ENCODE results near the gene OOEP.
"Not testable (repeated sequence)": the region's sequence is repeated elsewhere in the genome, so short reads cannot be mapped to it uniquely, and the experiment has no call there.

Gene OOEP

DNA sequence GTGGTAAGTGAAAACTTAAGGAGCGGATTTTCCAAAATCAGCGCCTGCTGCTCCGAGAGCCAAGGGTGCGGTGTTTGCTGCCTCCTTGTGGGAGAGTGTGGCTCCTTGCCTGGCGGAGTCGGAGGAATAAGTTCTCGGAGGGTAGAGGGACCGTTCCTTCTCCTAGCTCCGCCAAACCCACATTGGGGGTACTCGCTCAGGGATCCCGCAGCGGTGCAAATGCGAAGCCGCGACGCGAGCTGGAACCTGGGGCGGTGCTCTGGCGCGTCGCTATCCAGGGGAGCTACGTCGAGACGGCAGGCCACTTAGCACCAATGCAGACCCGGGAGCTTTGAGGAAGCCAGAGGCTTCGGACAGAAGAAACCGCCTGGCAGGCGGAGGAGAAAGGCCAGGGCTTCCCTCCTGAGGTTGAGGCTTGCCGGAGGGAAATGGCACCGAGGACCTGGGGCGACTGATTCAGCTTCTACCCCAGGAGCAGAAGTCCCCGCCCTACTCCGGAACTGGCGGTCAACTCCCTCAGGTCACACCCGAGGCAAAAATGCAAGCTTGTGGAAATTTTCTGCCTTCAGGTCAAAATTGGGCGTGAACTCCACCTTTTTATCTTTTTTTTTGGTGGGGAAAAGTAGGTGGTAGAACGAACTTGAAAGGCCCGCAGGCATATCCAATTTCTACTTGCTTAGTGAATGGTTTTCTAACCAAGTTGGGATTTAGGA, 19.3 kb upstream of the OOEP start:
- DNase-seq (ENCODE audit: insufficient read length) (peak; percentile 50), FAIRE-seq (peak; percentile 78)
- TF ChIP-seq POLR2A (IDR thresholded peaks at IDR 0.05; ENCODE audit: low read depth, low read length) (no peak; the same call in 1 of the 2 replicates), POLR2AphosphoS5 (IDR thresholded peaks at IDR 0.05; ENCODE audit: low read depth, low read length) (no peak), TAF1 (IDR thresholded peaks at IDR 0.05; ENCODE audit: borderline replicate concordance, low read depth, low read length) (no peak)

DNA sequence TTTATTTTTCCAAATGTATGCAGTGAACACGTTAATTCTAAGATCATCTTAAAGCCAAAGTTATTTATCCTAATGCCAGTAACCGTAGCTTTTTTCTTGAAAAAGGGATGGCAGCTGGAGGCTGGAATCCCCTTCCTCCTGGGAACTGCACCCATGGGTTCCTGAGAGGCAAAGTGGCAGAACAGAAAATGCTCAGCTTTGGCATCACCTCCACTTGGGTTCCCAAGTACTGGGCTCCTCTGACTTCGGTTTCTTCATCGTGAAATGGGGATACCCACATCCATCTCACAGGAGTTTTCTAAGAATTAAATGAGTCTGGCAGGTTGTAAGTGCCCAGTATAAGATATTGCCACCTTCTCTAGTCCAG, 18.7 kb upstream of the OOEP start:
- FAIRE-seq: no peak
- no peak for DNase-seq (ENCODE audit: insufficient read length)
- no peak for TF ChIP-seq TAF1 (IDR thresholded peaks at IDR 0.05; ENCODE audit: borderline replicate concordance, low read depth, low read length)
- no peak for TF ChIP-seq POLR2A (IDR thresholded peaks at IDR 0.05; ENCODE audit: low read depth, low read length)
- TF ChIP-seq POLR2AphosphoS5 (IDR thresholded peaks at IDR 0.05; ENCODE audit: low read depth, low read length): no peak

DNA sequence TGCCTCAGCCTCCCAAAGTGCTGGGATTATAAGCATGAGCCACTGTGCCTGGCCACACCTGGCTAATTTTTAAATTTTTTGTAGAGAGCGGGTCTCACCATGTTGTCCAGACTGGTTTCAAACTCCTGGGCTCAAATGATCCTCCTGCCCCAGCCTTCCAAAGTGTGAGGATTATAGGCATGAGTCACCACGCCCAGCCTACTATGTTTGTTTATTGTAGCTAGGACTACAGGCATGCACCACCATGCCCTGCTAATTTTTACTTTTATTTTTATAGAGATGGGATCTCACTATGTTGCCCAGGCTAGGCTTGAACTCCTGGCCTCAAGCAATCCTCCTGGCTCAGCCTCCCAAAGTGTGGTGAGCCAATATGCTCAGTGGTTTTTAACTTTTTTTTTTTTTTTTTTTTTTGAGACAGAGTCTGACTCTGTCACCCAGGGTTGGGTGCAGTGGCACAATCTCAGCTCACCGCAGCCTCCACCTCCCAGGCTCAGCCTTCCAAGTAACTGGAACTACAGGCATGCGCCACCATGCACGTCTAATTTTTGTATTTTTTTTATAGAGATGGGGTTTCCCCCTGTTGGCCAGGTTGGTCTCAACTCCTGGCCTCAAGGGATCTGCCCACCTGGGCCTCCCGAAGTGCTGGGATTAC, 12.9 kb upstream of the OOEP start:
- no peak for FAIRE-seq
- DNase-seq (ENCODE audit: insufficient read length): no peak
- no peak for TF ChIP-seq POLR2AphosphoS5 (IDR thresholded peaks at IDR 0.05; ENCODE audit: low read depth, low read length)
- no peak for TF ChIP-seq POLR2A (IDR thresholded peaks at IDR 0.05; ENCODE audit: low read depth, low read length)
- no peak for TF ChIP-seq TAF1 (IDR thresholded peaks at IDR 0.05; ENCODE audit: borderline replicate concordance, low read depth, low read length)

DNA sequence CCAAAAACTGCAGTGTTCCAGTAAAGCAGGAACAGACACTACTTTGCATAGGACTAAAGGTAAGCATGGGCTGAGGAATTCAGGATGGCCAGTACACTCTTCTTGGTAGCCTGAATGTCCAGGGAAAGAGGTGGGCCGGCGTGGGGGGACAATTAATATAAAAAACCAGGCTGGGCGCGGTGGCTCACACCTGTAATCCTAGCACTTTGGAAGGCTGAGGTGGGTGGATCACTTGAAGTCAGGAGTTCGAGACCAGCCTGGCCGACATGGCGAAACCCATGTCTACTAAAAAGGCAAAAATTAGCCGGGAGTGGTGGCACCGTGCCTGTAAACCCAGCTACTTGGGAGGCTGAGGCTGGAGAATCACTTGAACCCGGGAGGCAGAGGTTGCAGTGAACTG, 11.8 kb upstream of the OOEP start:
- not testable (repeated sequence) for DNase-seq (ENCODE audit: insufficient read length); FAIRE-seq

DNA sequence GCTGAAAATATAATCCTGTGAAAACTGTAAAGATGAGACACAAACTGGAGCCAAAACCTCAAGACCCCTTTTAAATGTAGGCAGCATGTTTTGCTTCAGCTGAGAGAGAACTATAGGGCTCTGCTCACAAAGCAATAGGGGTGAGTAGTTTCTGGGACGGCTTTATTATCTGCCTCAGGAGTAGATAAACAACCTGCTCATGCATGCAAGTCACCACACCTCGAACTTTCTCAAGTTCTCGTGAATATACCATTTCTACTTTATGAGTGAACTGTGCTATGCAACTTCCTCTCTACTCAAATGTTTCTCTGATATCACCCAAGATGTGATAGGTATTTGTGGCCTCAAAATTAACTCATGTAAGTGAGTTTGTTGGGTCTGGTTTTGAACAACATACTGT, 7.5 kb upstream of the OOEP start:
- no peak for TF ChIP-seq TAF1 (IDR thresholded peaks at IDR 0.05; ENCODE audit: borderline replicate concordance, low read depth, low read length)
- TF ChIP-seq POLR2A (IDR thresholded peaks at IDR 0.05; ENCODE audit: low read depth, low read length): no peak
- TF ChIP-seq POLR2AphosphoS5 (IDR thresholded peaks at IDR 0.05; ENCODE audit: low read depth, low read length): no peak
- FAIRE-seq: no peak
- DNase-seq (ENCODE audit: insufficient read length): no peak

DNA sequence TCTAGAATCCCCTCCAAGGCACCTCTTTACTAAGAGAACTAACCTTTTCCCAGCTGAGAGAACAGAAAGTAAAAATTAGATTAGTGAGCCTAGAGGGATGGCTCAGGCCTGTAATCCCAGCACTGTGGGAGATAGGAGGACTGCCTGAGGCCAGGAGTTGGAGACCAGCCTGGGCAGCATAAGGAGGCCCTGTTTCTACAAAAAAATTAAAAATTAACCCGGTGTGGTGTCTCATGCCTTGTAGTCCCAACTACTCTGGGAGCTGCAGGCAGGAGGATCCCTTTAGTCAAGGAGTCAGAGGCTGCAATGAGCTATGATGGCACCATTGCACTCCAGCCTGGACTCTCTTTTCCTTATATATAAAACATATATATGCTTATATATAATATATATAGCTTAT, 5.5 kb upstream of the OOEP start:
- no peak for TF ChIP-seq TAF1 (IDR thresholded peaks at IDR 0.05; ENCODE audit: borderline replicate concordance, low read depth, low read length)
- no peak for TF ChIP-seq POLR2A (IDR thresholded peaks at IDR 0.05; ENCODE audit: low read depth, low read length)
- no peak for TF ChIP-seq POLR2AphosphoS5 (IDR thresholded peaks at IDR 0.05; ENCODE audit: low read depth, low read length)
- no peak for DNase-seq (ENCODE audit: insufficient read length)
- FAIRE-seq: no peak

DNA sequence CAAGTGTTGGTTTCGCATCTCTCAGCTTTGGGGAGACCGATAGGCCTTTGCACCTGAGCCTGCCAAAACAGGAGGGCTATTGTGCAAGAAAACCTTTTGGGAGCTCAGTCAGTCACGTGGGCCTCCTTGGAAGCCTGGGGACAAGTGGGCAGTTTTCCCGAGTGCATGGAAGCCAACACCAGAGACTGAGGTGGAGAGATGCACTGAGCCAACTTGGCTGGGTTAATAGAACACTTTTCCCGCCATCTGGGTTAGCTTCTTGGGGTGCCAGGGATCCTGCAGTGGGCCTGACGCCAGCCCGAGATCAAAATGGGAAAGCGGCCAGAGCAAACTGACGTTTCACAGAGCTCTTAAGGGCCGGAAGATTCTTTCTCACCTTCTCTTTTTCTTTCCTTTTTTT, 2.8 kb upstream of the OOEP start:
- FAIRE-seq (no peak), DNase-seq (ENCODE audit: insufficient read length) (no peak)
- TF ChIP-seq TAF1 (IDR thresholded peaks at IDR 0.05; ENCODE audit: borderline replicate concordance, low read depth, low read length) (no peak), POLR2A (IDR thresholded peaks at IDR 0.05; ENCODE audit: low read depth, low read length) (no peak), POLR2AphosphoS5 (IDR thresholded peaks at IDR 0.05; ENCODE audit: low read depth, low read length) (no peak)

DNA sequence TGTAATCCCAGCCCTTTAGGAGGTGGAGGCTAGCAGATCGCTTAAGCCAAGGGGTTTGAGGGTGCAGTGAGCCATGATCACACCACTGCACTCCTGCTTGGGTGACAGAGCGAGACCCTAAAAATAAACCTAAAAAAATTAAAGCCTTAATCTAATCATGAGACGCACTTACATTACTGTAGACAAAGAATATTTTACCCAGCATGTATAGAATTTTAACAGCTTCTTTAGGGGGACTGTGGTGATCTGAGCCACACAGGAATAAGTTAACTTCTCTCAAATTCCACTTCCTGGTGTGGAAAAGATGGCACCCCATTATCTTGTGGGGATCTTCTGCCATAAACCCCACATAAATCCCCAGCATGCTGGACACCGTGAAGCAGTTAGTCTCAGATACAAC, 2.3 kb upstream of the OOEP start:
- FAIRE-seq: no peak
- no peak for TF ChIP-seq POLR2A (IDR thresholded peaks at IDR 0.05; ENCODE audit: low read depth, low read length)
- no peak for TF ChIP-seq POLR2AphosphoS5 (IDR thresholded peaks at IDR 0.05; ENCODE audit: low read depth, low read length)
- no peak for TF ChIP-seq TAF1 (IDR thresholded peaks at IDR 0.05; ENCODE audit: borderline replicate concordance, low read depth, low read length)
- DNase-seq (ENCODE audit: insufficient read length): no peak

DNA sequence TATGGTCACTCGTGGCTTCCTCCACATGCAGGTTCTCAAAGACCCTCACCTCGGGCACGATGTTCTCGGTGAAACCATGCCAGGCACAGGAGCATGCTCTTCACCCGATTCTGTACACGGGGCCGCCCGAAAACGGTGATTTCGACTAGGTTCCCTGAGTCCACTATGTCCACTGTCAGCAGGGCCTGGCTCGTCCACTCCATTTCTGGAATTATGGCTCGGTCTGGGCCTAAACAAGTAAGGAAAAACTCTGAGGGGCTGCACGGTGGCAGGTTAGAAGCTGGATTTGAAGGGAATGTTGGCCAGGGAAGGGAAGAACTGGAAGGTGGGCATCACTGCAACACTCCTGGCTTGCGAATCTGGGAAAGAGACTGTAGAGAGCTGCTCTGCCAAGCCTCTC, 540 bp downstream of the OOEP start:
- FAIRE-seq (no peak), DNase-seq (ENCODE audit: insufficient read length) (no peak)
- TF ChIP-seq TAF1 (IDR thresholded peaks at IDR 0.05; ENCODE audit: borderline replicate concordance, low read depth, low read length) (no peak), POLR2AphosphoS5 (IDR thresholded peaks at IDR 0.05; ENCODE audit: low read depth, low read length) (no peak), POLR2A (IDR thresholded peaks at IDR 0.05; ENCODE audit: low read depth, low read length) (no peak)

DNA sequence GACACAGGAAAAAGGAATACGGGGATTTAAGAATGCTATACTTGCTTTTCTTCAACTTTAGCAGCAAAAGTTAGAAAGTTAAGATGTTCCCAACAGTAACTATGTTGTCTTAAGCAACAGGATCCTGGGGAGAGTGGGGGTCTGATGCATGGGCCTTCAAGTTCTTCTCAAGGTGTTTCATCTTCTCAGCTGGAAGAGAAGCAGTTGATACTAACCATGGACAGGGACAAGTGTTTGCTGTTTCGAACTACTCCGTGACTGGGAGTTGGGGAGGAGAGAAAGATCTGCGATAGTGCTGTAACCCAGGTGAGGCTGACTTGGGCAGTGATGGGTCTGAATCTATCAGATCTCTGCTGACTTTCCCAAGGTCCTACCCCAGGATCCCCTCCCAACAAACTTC, 1.0 kb downstream of the OOEP start:
- FAIRE-seq (no peak), DNase-seq (ENCODE audit: insufficient read length) (no peak)
- TF ChIP-seq TAF1 (IDR thresholded peaks at IDR 0.05; ENCODE audit: borderline replicate concordance, low read depth, low read length) (no peak), POLR2A (IDR thresholded peaks at IDR 0.05; ENCODE audit: low read depth, low read length) (no peak), POLR2AphosphoS5 (IDR thresholded peaks at IDR 0.05; ENCODE audit: low read depth, low read length) (no peak)

DNA sequence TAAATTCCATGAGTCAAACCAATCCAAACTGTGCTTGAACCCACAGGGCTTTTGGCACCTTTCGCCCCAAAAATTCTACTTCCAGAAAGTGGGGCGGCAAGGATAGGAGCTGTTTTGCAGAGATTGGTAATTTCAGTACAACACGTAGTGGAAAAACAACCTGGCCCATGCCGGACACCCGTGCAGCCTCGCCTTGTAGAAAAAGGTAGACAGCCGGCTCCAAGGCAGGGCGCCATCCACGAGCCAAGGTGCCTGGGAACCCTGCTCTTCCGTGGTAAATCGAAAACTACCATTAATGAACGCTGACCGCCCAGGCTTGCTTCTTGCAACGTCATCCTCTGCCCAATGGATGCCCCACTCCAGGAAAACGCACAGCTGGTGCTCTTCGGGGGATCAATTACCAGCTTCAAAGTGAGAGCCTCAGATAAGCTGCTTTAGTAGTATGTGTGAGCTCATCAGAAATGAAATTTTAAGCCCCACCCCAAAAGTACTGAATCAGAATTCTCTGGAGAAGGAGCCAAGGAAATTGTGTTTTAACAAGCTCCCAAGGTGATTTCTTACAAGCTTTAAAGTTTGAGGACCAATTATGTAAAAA, 1.8 kb downstream of the OOEP start:
- no peak for FAIRE-seq
- TF ChIP-seq POLR2A (IDR thresholded peaks at IDR 0.05; ENCODE audit: low read depth, low read length): no peak
- TF ChIP-seq POLR2AphosphoS5 (IDR thresholded peaks at IDR 0.05; ENCODE audit: low read depth, low read length): no peak
- no peak for TF ChIP-seq TAF1 (IDR thresholded peaks at IDR 0.05; ENCODE audit: borderline replicate concordance, low read depth, low read length)
- DNase-seq (ENCODE audit: insufficient read length): no peak

DNA sequence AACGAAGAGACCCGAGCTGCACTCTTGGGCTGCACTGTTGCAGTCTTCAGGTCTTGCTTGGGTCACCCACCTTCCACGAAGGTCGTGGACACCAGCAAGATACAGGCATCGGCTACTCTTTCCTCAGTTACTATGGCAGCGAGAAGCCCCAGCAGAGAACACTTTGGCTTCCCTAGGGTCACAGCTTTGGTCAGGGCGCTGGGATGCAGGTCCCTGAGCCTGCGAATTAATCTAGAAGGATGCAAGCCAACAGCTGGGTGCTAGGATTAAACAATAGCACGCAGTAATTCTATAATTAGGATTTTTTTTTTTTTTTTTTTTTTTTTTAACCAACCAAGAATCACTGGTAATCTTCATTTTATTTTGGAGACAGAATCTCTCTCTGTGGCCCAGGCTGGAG, 5.1 kb downstream of the OOEP start:
- DNase-seq (ENCODE audit: insufficient read length) (no peak), FAIRE-seq (no peak)
- TF ChIP-seq TAF1 (IDR thresholded peaks at IDR 0.05; ENCODE audit: borderline replicate concordance, low read depth, low read length): no peak
- TF ChIP-seq POLR2AphosphoS5 (IDR thresholded peaks at IDR 0.05; ENCODE audit: low read depth, low read length): no peak

Measured in GM12892 (cell line).